ENCODE results near the gene DCTN5. TPM values are rescaled to one million over a fixed set of nuclear protein-coding genes. Genes with fewer than 3 reads are reported as not detected.

The DCTN5 gene
- total RNA-seq, result 79.5 and 98.5 TPM in 2 replicates

DNA sequence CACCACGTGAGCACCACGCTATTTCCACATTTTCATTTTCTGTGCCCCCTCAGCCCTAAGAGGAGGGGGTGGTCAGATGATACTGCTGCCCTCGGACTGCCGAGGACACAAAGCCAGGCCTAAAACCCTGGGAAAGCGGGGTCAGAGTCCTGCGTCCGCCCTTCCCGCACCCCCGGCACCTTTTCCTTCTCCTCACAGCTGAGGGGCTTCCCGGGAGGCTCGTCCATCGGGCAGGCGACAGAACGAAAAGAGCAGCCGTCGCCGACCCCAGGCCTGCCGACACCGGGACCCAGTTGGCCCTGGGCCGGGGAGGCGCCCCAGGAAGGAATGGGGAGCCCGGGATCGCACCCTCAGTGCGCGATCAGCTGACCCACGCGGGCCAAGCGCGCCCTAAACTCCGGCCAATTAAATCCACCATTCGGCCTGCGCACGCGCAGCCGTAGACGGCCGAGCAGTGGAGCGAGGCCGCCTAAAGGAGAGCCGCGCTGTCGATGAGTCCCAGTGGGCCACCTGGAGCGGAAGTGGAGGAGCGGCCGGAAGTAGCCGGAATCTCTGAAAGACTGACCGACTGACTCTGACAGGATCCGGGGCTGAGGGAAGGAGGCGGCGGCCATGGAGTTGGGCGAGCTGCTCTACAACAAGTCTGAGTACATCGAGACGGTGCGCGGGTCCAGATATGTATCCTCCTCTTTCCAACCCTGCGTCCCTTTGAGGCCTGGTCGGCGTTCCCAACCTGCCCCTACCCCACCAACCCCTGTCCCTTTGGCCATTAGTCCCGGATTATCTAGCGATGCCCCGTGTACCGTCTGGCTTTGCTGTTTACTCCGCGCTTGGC, at the start of gene DCTN5, which contains the start of gene PALB2:
Gene DCTN5, plus strand, starts transcription at position 536 of the 835 bp plus-strand sequence. Its CDS starts 77 bp downstream, at position 613.
Gene PALB2, minus strand, starts transcription at position 380 of the 835 bp plus-strand sequence. Its CDS starts 153 bp downstream, at position 227.

DNA sequence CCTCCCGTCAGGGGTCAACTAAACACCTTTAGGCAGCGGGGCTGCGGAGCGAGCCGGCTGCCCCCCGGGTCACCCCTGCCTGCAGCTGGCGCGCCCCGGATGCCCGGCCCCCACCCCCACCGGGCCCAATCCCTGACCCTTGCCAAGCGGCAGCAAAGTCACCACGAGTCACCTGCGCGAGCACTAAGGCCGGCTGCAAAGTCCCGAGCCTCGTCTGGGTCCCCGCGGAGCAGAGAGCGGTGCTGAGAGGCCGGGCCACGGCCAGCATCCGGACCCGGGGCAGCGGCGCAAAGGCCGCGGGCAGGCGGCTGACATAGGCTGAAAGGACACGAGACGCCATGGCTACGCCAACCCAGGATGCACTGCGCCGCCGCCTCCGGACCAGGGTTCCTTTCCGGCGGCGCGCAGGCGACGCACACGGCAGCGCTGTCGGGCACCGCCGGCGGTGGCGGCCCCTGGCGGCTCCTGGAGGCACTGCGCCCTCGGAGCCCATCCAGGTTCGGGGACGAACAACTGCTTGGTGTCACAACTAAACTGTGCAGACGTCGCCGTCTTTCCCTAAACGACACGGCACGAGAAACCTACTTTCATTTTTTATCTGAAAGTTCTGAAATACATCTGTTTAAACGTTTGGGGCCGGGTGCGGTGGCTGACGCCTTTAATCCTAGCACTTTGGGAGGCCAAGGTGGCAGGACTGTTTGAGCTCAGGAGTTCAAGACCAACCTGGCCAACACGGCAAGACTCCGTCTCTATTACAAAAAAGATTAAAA, 45.1 kb upstream of the DCTN5 start, which contains the start of gene NDUFAB1:
Gene NDUFAB1, minus strand, starts transcription at position 366 of the 770 bp plus-strand sequence. Its CDS starts 26 bp downstream, at position 340.

DNA sequence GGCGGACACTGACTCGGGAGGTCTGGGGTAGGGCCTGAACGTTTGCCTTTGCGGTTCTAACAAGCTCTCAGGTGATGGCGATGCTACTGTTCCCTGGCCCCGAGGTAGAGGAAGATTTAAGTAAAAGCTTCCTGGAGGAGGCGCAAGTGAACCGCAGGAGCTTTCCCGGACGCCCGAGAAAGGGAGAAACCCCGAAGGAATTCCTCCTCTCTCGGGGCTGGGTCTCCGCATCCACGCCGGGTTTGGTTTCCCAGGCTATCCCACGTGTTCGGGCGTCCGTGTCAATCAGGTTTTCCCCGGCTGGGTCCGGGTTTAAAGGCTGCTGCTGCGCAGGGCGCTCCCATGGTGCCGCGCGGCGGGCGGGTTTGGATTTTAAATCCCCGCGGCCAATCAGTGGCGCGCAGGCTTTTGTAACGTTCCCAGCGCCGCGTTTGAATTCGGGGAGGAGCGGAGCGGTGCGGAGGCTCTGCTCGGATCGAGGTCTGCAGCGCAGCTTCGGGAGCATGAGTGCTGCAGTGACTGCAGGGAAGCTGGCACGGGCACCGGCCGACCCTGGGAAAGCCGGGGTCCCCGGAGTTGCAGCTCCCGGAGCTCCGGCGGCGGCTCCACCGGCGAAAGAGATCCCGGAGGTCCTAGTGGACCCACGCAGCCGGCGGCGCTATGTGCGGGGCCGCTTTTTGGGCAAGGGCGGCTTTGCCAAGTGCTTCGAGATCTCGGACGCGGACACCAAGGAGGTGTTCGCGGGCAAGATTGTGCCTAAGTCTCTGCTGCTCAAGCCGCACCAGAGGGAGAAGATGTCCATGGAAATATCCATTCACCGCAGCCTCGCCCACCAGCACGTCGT, 37.4 kb downstream of the DCTN5 start, which contains the start of gene PLK1:
Gene PLK1, plus strand, starts transcription at position 460 of the 844 bp plus-strand sequence. Its CDS starts 44 bp downstream, at position 504.

DNA sequence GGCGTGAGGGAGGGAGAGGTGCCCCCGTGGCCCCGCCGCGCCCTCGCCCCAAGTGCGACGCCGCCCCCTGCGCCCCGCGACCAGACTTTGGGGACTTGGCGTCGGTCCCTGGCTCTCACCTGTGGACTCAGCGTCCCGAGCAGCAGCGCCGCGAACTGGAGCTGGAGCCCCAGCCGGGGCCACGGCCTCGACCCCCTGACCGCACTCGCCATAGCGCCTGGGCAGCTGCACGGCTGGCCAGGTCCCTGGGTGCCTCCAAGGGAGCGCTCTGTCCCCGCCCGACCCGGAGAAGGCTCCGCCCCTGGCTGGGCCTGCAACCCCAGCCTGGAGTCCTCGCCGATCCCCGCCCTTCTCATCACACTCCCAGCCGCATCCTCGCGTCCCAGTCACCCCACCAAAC, 71.7 kb downstream of the DCTN5 start, which contains the start of gene ERN2:
Gene ERN2, minus strand, starts transcription at position 247 of the 400 bp plus-strand sequence. Its CDS starts 35 bp downstream, at position 212.

Other genes with a start within 250 kb of the DCTN5 start
- 14.7 and 14.8 TPM in 2 replicates for gene COG7, start 188.3 kb upstream of the DCTN5 start, total RNA-seq
- gene GGA2, start 131.0 kb upstream of the DCTN5 start, total RNA-seq, result 25.4 and 26.6 TPM in 2 replicates
- 45.2 and 50.7 TPM in 2 replicates for gene EARS2, start 84.1 kb upstream of the DCTN5 start, total RNA-seq
- 153 and 186 TPM in 2 replicates for gene UBFD1, start 83.7 kb upstream of the DCTN5 start, total RNA-seq
- gene NDUFAB1, start 45.1 kb upstream of the DCTN5 start, total RNA-seq, result 49.9 and 91.8 TPM in 2 replicates
- gene PALB2, start 156 bp upstream of the DCTN5 start, total RNA-seq, result 7.3 and 12.3 TPM in 2 replicates
- gene PLK1, start 37.4 kb downstream of the DCTN5 start, total RNA-seq, result 3.9 and 45.8 TPM in 2 replicates
- gene ERN2, start 71.8 kb downstream of the DCTN5 start, total RNA-seq, result under 0.01 and 0.38 TPM in 2 replicates
- gene CHP2, start 113.6 kb downstream of the DCTN5 start, total RNA-seq, result not detected in 2 replicates
- not detected in 2 replicates for gene PRKCB, start 194.5 kb downstream of the DCTN5 start, total RNA-seq

Data from regular cardiac myocyte (primary cell).